GM21717 (cell line): ENCODE measurements around the gene SLC41A3.

ENCODE experiments used
- ATAC-seq: cut with Tn5 transposase; IDR thresholded peaks from one replicate; pipeline ENCODE4 v1.9.1; 2021; ENCODE audit warnings: mild to moderate bottlenecking, moderate library complexity; ENCODE audit not compliant: unreplicated experiment

The SLC41A3 gene

GRCh38 chr3:126030455-126030854, 53.5 kb downstream of the SLC41A3 start:
- ATAC-seq: no peak

- ATAC-seq: no peak
These were observed 54.7 kb downstream of the SLC41A3 start for GRCh38 chr3:126029241-126029640.

- no peak for ATAC-seq
These were observed 55.8 kb downstream of the SLC41A3 start for GRCh38 chr3:126028096-126028495.

- ATAC-seq: no peak
These were observed 57.2 kb downstream of the SLC41A3 start for GRCh38 chr3:126026761-126027160.

- ATAC-seq: no peak
These were observed 57.6 kb downstream of the SLC41A3 start for GRCh38 chr3:126026277-126026751.

- ATAC-seq: no peak
These were observed 58.1 kb downstream of the SLC41A3 start for GRCh38 chr3:126025862-126026261.

- no peak for ATAC-seq
These were observed 58.7 kb downstream of the SLC41A3 start for GRCh38 chr3:126025116-126025729.

- ATAC-seq: no peak
These were observed 59.7 kb downstream of the SLC41A3 start for GRCh38 chr3:126024049-126024854.

GRCh38 chr3:126023390-126023789, 60.5 kb downstream of the SLC41A3 start:
- ATAC-seq: no peak

GRCh38 chr3:126022741-126023359, 61.1 kb downstream of the SLC41A3 start:
- no peak for ATAC-seq

- no peak for ATAC-seq
These were observed 62.2 kb downstream of the SLC41A3 start for GRCh38 chr3:126021702-126022101.

- ATAC-seq: no peak
These were observed 62.7 kb downstream of the SLC41A3 start for GRCh38 chr3:126021224-126021623.

GRCh38 chr3:126019683-126020082, 64.2 kb downstream of the SLC41A3 start:
- no peak for ATAC-seq

GRCh38 chr3:126018995-126019394, 64.9 kb downstream of the SLC41A3 start:
- ATAC-seq: no peak

- no peak for ATAC-seq
These were observed 65.4 kb downstream of the SLC41A3 start for GRCh38 chr3:126018545-126018944.

GRCh38 chr3:126017362-126017761, 66.6 kb downstream of the SLC41A3 start:
- ATAC-seq: no peak

- ATAC-seq: no peak
These were observed 67.3 kb downstream of the SLC41A3 start for GRCh38 chr3:126016616-126017015.

- no peak for ATAC-seq
These were observed 68.8 kb downstream of the SLC41A3 start for GRCh38 chr3:126015075-126015474.

- no peak for ATAC-seq
These were observed 69.7 kb downstream of the SLC41A3 start for GRCh38 chr3:126014252-126014651.

- no peak for ATAC-seq
These were observed 70.2 kb downstream of the SLC41A3 start for GRCh38 chr3:126013751-126014156.

- no peak for ATAC-seq
These were observed 74.7 kb downstream of the SLC41A3 start for GRCh38 chr3:126009181-126009580.

GRCh38 chr3:126008219-126008618, 75.7 kb downstream of the SLC41A3 start:
- no peak for ATAC-seq
